WTC11 (cell line): ENCODE data around the gene OR13C5. TPM values are rescaled to one million over a fixed set of nuclear protein-coding genes. Genes with fewer than 3 reads are reported as not detected.

Experiments
- CREB1 ChIP-seq: sonication (generic); formaldehyde crosslinking; IDR thresholded peaks from 2 replicates; pipeline ENCODE4 v1.8.0; 2023; ENCODE audit warnings: mild to moderate bottlenecking, missing genetic modification reagents
- ELF4 ChIP-seq: sonication (generic); formaldehyde crosslinking; IDR thresholded peaks from 2 replicates; pipeline ENCODE4 v1.8.1; 2022; ENCODE audit warnings: low read depth, mild to moderate bottlenecking, moderate library complexity, missing genetic modification reagents
- NR2C2 ChIP-seq: sonication (generic); formaldehyde crosslinking; IDR thresholded peaks from 2 replicates; pipeline ENCODE4 v1.8.0; 2022; ENCODE audit warnings: mild to moderate bottlenecking, missing genetic modification reagents
- TEAD1 ChIP-seq: sonication (generic); formaldehyde crosslinking; IDR thresholded peaks from 2 replicates; pipeline ENCODE4 v1.8.0; 2022; ENCODE audit warnings: mild to moderate bottlenecking, missing genetic modification reagents
- ZBTB21 ChIP-seq: sonication (generic); formaldehyde crosslinking; IDR thresholded peaks from 2 replicates; pipeline ENCODE4 v1.8.1; 2023; ENCODE audit warnings: mild to moderate bottlenecking, missing genetic modification reagents, borderline replicate concordance
- ZNF138 ChIP-seq: sonication (generic); formaldehyde crosslinking; conservative IDR thresholded peaks from 2 replicates; pipeline ENCODE4 v1.8.1; 2022; ENCODE audit warnings: mild to moderate bottlenecking, moderate library complexity, missing genetic modification reagents
- ZNF423 ChIP-seq: fragments of 250-450 bp; sonication (Bioruptor Pico); IDR thresholded peaks from 2 replicates; pipeline ENCODE4 v2.1.2; 2022; ENCODE audit warnings: mild to moderate bottlenecking, moderate library complexity
- total RNA-seq: library from RNA; stranded (reverse); gene quantifications from 3 replicates; pipeline ENCODE4 v1.2.3, GENCODE V29; 2021
- TF ChIP-seq, protein P1 (sequence below): sonication (generic); formaldehyde crosslinking; conservative IDR thresholded peaks from 2 replicates; pipeline ENCODE4 v1.8.1; 2023; ENCODE audit warnings: mild to moderate bottlenecking, low read depth, missing genetic modification reagents, moderate library complexity
- TF ChIP-seq, protein P2 (sequence below): sonication (generic); formaldehyde crosslinking; IDR thresholded peaks from 2 replicates; pipeline ENCODE4 v1.8.0; 2022; ENCODE audit warnings: mild to moderate bottlenecking, missing genetic modification reagents
- TF ChIP-seq, protein P3 (sequence below): fragments of 250-450 bp; sonication (Bioruptor Pico); IDR thresholded peaks from 2 replicates; pipeline ENCODE4 v1.9.0; 2021; ENCODE audit warnings: mild to moderate bottlenecking, borderline replicate concordance
- TF ChIP-seq, protein P4 (sequence below): sonication (generic); formaldehyde crosslinking; IDR thresholded peaks from 2 replicates; pipeline ENCODE4 v1.8.0; 2022; ENCODE audit warnings: mild to moderate bottlenecking, missing genetic modification reagents
- TF ChIP-seq, protein P5 (sequence below): sonication (generic); formaldehyde crosslinking; IDR thresholded peaks from 2 replicates; pipeline ENCODE4 v1.8.1; 2023; ENCODE audit warnings: mild to moderate bottlenecking, moderate library complexity, missing genetic modification reagents
- TF ChIP-seq, protein P6 (sequence below): fragments of 250-450 bp; sonication (Bioruptor Pico); IDR thresholded peaks from 2 replicates; pipeline ENCODE4 v1.9.0; 2021; ENCODE audit warnings: moderate library complexity, mild to moderate bottlenecking, inconsistent platforms, borderline replicate concordance
- TF ChIP-seq, protein P7 (sequence below): fragments of 250-450 bp; sonication (Bioruptor Pico); conservative IDR thresholded peaks from 2 replicates; pipeline ENCODE4 v1.9.0; 2021; ENCODE audit warnings: mild to moderate bottlenecking

The OR13C5 gene
- total RNA-seq, 1 experiment from 2014 or later: not detected

DNA sequence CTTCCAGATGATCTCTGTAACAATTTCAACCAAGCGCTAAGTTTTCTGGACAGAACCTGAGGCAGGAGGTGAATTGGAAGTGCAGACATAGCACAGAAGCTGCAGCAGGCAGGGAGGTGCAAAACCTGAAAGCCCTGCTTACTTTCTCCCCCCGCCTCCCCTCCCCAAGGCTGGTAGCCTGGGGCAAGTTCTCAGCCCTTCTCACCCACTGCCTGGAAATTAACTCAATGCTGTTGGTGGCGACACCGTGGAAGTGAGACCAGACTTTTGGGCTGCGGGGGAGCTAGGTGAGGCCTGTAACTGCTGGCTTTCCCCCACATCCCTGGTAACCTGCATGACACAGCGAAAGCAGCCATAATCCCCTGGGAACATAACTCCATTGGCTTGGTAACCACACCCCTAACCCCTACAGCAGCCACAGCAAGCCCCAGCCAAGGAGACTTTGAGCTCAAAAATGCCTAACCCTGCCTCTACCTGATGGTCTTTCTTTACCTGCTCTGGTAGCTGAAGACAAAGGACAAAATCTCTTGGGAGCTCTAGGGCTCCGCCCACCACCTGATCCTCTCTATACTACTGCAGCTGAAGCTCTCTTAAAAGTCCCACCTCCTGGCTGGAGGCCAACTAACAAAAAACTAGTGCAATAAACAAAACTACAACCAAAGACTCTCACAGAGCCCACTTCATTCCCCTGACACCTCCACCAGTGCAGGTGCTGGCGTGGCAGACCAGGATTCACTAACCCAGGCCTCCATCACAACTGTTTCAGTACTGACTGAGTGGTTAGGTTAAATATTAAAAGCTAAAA is 42.2 kb downstream of the OR13C5 start (continued):
- TF ChIP-seq, protein P1, sequence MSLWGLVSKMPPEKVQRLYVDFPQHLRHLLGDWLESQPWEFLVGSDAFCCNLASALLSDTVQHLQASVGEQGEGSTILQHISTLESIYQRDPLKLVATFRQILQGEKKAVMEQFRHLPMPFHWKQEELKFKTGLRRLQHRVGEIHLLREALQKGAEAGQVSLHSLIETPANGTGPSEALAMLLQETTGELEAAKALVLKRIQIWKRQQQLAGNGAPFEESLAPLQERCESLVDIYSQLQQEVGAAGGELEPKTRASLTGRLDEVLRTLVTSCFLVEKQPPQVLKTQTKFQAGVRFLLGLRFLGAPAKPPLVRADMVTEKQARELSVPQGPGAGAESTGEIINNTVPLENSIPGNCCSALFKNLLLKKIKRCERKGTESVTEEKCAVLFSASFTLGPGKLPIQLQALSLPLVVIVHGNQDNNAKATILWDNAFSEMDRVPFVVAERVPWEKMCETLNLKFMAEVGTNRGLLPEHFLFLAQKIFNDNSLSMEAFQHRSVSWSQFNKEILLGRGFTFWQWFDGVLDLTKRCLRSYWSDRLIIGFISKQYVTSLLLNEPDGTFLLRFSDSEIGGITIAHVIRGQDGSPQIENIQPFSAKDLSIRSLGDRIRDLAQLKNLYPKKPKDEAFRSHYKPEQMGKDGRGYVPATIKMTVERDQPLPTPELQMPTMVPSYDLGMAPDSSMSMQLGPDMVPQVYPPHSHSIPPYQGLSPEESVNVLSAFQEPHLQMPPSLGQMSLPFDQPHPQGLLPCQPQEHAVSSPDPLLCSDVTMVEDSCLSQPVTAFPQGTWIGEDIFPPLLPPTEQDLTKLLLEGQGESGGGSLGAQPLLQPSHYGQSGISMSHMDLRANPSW (CRISPR knock-in tag): no peak
- TF ChIP-seq, protein P2, sequence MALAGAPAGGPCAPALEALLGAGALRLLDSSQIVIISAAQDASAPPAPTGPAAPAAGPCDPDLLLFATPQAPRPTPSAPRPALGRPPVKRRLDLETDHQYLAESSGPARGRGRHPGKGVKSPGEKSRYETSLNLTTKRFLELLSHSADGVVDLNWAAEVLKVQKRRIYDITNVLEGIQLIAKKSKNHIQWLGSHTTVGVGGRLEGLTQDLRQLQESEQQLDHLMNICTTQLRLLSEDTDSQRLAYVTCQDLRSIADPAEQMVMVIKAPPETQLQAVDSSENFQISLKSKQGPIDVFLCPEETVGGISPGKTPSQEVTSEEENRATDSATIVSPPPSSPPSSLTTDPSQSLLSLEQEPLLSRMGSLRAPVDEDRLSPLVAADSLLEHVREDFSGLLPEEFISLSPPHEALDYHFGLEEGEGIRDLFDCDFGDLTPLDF (CRISPR knock-in tag): no peak
- TF ChIP-seq, protein P3, sequence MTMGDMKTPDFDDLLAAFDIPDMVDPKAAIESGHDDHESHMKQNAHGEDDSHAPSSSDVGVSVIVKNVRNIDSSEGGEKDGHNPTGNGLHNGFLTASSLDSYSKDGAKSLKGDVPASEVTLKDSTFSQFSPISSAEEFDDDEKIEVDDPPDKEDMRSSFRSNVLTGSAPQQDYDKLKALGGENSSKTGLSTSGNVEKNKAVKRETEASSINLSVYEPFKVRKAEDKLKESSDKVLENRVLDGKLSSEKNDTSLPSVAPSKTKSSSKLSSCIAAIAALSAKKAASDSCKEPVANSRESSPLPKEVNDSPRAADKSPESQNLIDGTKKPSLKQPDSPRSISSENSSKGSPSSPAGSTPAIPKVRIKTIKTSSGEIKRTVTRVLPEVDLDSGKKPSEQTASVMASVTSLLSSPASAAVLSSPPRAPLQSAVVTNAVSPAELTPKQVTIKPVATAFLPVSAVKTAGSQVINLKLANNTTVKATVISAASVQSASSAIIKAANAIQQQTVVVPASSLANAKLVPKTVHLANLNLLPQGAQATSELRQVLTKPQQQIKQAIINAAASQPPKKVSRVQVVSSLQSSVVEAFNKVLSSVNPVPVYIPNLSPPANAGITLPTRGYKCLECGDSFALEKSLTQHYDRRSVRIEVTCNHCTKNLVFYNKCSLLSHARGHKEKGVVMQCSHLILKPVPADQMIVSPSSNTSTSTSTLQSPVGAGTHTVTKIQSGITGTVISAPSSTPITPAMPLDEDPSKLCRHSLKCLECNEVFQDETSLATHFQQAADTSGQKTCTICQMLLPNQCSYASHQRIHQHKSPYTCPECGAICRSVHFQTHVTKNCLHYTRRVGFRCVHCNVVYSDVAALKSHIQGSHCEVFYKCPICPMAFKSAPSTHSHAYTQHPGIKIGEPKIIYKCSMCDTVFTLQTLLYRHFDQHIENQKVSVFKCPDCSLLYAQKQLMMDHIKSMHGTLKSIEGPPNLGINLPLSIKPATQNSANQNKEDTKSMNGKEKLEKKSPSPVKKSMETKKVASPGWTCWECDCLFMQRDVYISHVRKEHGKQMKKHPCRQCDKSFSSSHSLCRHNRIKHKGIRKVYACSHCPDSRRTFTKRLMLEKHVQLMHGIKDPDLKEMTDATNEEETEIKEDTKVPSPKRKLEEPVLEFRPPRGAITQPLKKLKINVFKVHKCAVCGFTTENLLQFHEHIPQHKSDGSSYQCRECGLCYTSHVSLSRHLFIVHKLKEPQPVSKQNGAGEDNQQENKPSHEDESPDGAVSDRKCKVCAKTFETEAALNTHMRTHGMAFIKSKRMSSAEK (CRISPR knock-in tag): no peak
- TF ChIP-seq CREB1 (CRISPR knock-in tag) (no peak), NR2C2 (CRISPR knock-in tag) (no peak), ZNF138 (CRISPR knock-in tag) (no peak), ZBTB21 (no peak), TEAD1 (CRISPR knock-in tag) (no peak), ZNF423 (CRISPR knock-in tag) (no peak), ELF4 (no peak)
- TF ChIP-seq, protein P4, sequence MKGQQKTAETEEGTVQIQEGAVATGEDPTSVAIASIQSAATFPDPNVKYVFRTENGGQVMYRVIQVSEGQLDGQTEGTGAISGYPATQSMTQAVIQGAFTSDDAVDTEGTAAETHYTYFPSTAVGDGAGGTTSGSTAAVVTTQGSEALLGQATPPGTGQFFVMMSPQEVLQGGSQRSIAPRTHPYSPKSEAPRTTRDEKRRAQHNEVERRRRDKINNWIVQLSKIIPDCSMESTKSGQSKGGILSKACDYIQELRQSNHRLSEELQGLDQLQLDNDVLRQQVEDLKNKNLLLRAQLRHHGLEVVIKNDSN (CRISPR knock-in tag): no peak
- TF ChIP-seq, protein P5, sequence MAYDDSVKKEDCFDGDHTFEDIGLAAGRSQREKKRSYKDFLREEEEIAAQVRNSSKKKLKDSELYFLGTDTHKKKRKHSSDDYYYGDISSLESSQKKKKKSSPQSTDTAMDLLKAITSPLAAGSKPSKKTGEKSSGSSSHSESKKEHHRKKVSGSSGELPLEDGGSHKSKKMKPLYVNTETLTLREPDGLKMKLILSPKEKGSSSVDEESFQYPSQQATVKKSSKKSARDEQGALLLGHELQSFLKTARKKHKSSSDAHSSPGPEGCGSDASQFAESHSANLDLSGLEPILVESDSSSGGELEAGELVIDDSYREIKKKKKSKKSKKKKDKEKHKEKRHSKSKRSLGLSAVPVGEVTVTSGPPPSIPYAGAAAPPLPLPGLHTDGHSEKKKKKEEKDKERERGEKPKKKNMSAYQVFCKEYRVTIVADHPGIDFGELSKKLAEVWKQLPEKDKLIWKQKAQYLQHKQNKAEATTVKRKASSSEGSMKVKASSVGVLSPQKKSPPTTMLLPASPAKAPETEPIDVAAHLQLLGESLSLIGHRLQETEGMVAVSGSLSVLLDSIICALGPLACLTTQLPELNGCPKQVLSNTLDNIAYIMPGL (CRISPR knock-in tag): no peak
- TF ChIP-seq, protein P6, sequence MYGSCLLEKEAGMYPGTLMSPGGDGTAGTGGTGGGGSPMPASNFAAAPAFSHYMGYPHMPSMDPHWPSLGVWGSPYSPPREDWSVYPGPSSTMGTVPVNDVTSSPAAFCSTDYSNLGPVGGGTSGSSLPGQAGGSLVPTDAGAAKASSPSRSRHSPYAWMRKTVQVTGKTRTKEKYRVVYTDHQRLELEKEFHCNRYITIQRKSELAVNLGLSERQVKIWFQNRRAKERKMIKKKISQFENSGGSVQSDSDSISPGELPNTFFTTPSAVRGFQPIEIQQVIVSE (CRISPR knock-in tag): no peak
- TF ChIP-seq, protein P7, sequence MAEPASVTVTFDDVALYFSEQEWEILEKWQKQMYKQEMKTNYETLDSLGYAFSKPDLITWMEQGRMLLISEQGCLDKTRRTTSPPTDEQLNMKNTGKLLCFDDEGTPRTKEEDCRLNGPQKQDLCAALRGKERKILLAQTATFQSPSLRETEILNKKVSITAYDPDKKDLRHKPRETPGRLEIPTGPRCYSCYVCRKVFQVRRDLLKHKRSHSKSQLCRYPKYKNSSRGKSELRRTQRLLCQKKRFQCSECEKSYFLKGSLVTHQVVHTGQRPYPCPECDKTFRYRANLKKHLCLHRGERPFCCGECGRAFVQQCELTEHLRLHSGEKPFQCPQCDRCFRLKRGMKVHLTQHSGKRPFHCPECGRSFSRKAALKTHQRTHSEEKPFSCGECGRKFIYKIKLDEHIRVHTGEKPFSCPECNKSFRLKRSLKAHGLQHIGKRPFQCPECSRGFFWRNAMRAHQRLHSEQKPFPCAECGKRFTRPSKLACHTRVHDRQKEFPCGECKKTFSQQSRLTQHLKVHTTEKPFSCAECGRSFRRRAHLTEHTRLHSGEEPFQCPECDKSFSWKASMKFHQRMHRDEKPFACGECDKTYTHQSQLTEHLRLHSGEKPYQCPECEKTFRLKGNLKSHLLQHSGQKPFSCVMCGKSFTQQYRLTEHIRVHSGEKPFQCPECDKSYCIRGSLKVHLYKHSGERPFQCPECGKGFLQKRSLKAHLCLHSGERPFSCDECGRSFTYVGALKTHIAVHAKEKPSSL (CRISPR knock-in tag): no peak
